Cardiac muscle cell (in vitro differentiated cells and primary cell): ENCODE measurements around the gene PHC2. TPM values are rescaled to one million over a fixed set of nuclear protein-coding genes. Genes with fewer than 3 reads are reported as not detected.

Source experiments
- DNase-seq, 2 donors: peaks; one replicate each; pipeline versions ENCODE4 v3.0.0 to v3.0.0-alpha.2; 2010 to 2017; ENCODE audit warnings: low read depth in 1 of 2, low spot score in 1 of 2
- H3K27ac ChIP-seq: fragments of 200-600 bp; sonication (generic); 2 replicates; pipeline ENCODE4 v1.5.1; 2016
- H3K27me3 ChIP-seq: fragments of 200-600 bp; sonication (generic); 2 replicates; pipeline ENCODE4 v1.6.0; 2016; ENCODE audit warnings: control low read depth
- H3K36me3 ChIP-seq: fragments of 200-600 bp; sonication (generic); 2 replicates; pipeline ENCODE4 v1.5.1; 2016; ENCODE audit warnings: control low read depth
- H3K4me1 ChIP-seq: fragments of 200-600 bp; sonication (generic); 2 replicates; pipeline ENCODE4 v1.8.1; 2017; ENCODE audit warnings: low read depth, mild to moderate bottlenecking, mixed run types
- H3K4me3 ChIP-seq: fragments of 200-600 bp; sonication (generic); 2 replicates; pipeline ENCODE4 v1.5.1; 2016; ENCODE audit warnings: mild to moderate bottlenecking
- H3K9me3 ChIP-seq: fragments of 200-600 bp; sonication (generic); 2 replicates; pipeline ENCODE4 v1.5.1; 2017; ENCODE audit warnings: low read depth, mild to moderate bottlenecking, control low read depth
- CTCF ChIP-seq: IDR thresholded peaks from 2 replicates; pipeline ENCODE4 v1.5.1; 2012; ENCODE audit warnings: low read depth, mild to moderate bottlenecking, low read length
- polyA plus RNA-seq: library from polyadenylated mRNA; unstranded; fragments of >200 nt; fragmentation: Nextera tagmentation; extraction: Ambion mirVana; gene quantifications from 2 replicates; pipeline ENCODE4 v1.2.1, GENCODE V29; 2016
- total RNA-seq: library from RNA; depleted of rRNA; stranded (reverse); fragments of >200 nt; gene quantifications from 2 replicates; pipeline ENCODE4 v1.2.3, GENCODE V29; 2016

Gene PHC2
- total and polyA plus RNA-seq, 2 experiments from 2014 or later = 81.8 to 86.0 TPM

GRCh38 chr1:33321178-33321577 lies 109.7 kb downstream of the PHC2 start:
- H3K27ac ChIP-seq = no peak overlapping the region
- no peak for DNase-seq
- peaks cover 26% of the 10 kb centered on the region for H3K36me3 ChIP-seq
- TF ChIP-seq CTCF = no peak
- no peaks in the 10 kb centered on the region for H3K27me3 ChIP-seq
- H3K9me3 ChIP-seq = no peaks in the 10 kb centered on the region
- no peaks in the 10 kb centered on the region for H3K4me1 ChIP-seq
- no peak overlapping the region for H3K4me3 ChIP-seq

- Histone ChIP-seq H3K36me3 (peaks cover 21% of the 10 kb centered on the region), H3K4me3 (no peak within 1 kb of the TSS), H3K27me3 (no peaks in the 10 kb centered on the region)
Observed at GRCh38 chr1:33320619-33321165, 110.2 kb downstream of the PHC2 start, which contains the start of gene A3GALT2. Gene A3GALT2, minus strand, starts transcription at chr1:33321098. Its CDS starts 0 bp downstream, at chr1:33321098.

GRCh38 chr1:33319949-33320618 lies 110.8 kb downstream of the PHC2 start:
- Histone ChIP-seq H3K27me3 (no peaks in the 10 kb centered on the region), H3K4me1 (no peaks in the 10 kb centered on the region), H3K36me3 (peaks cover 17% of the 10 kb centered on the region), H3K9me3 (no peaks in the 10 kb centered on the region), H3K4me3 (no peak overlapping the region), H3K27ac (no peak overlapping the region)
- DNase-seq = no peak
- no peak for TF ChIP-seq CTCF

More at GRCh38 chr1:33320619-33321165, 110.2 kb downstream of the PHC2 start, which contains the start of gene A3GALT2:
- Histone ChIP-seq H3K27ac (no peak within 1 kb of the TSS), H3K4me1 (no peaks in the 10 kb centered on the region), H3K9me3 (no peaks in the 10 kb centered on the region)
- DNase-seq = no peak
- TF ChIP-seq CTCF = no peak

GRCh38 chr1:33319186-33319948 lies 111.5 kb downstream of the PHC2 start:
- no peaks in the 10 kb centered on the region for H3K4me1 ChIP-seq
- H3K36me3 ChIP-seq = peaks cover 10% of the 10 kb centered on the region
- no peak for TF ChIP-seq CTCF
- H3K27me3 ChIP-seq = no peaks in the 10 kb centered on the region
- H3K9me3 ChIP-seq = no peaks in the 10 kb centered on the region
- H3K4me3 ChIP-seq = no peak overlapping the region
- no peak overlapping the region for H3K27ac ChIP-seq
- no peak for DNase-seq

GRCh38 chr1:33317946-33318345 lies 112.9 kb downstream of the PHC2 start:
- no peak for DNase-seq
- Histone ChIP-seq H3K36me3 (peaks cover 3% of the 10 kb centered on the region), H3K4me1 (no peaks in the 10 kb centered on the region), H3K27me3 (no peaks in the 10 kb centered on the region), H3K9me3 (no peaks in the 10 kb centered on the region), H3K27ac (no peak overlapping the region), H3K4me3 (no peak overlapping the region)
- no peak for TF ChIP-seq CTCF
